Measurements from ENCODE around the gene JAK1. TPM values are rescaled to one million over a fixed set of nuclear protein-coding genes. Genes with fewer than 3 reads are reported as not detected.

Gene JAK1
- 26.6 and 27.7 TPM in 2 replicates for total RNA-seq
- long read RNA-seq, full-length matches to known transcripts, result 1 of 18 reads
- long read RNA-seq, partial matches to known transcripts, result 16 of 18 reads
- long read RNA-seq, other reads (novel, unspliced or antisense), result 1 of 18 reads

- Mint-ChIP-seq H3K4me1 (peaks cover 21% of the 10 kb centered on the region), H3K9me3 (no peaks in the 10 kb centered on the region), H3K27ac (ENCODE audit: unreplicated experiment) (peak within 1 kb of the TSS; percentile 82), H3K27me3 (ENCODE audit: low read depth) (peaks cover 28% of the 10 kb centered on the region), H3K4me3 (peak within 1 kb of the TSS; percentile 93), H3K36me3 (ENCODE audit: low read depth) (no peaks in the 10 kb centered on the region)
- no peak for TF ChIP-seq CTCF (conservative IDR thresholded peaks at IDR 0.05)
- peak; percentile 76 for DNase-seq (ENCODE audit: low read depth, low spot score)
Measured at GRCh38 chr1:64966158-64966971, at the start of gene JAK1. TSS of gene JAK1 (minus strand) at chr1:64966549. CDS start at chr1:64886264, 80,285 bp downstream.

GRCh38 chr1:65014321-65014720 is 48.0 kb upstream of the JAK1 start:
- Mint-ChIP-seq H3K27me3 (ENCODE audit: low read depth) (no peaks in the 10 kb centered on the region), H3K27ac (ENCODE audit: unreplicated experiment) (no peak overlapping the region), H3K4me1 (no peaks in the 10 kb centered on the region), H3K4me3 (no peak overlapping the region), H3K36me3 (ENCODE audit: low read depth) (peaks cover 2% of the 10 kb centered on the region), H3K9me3 (peaks cover 4% of the 10 kb centered on the region)
- TF ChIP-seq CTCF (conservative IDR thresholded peaks at IDR 0.05), result no peak
- no peak for DNase-seq (ENCODE audit: low read depth, low spot score)

- Mint-ChIP-seq H3K9me3 (peaks cover 4% of the 10 kb centered on the region), H3K4me1 (no peaks in the 10 kb centered on the region), H3K27ac (ENCODE audit: unreplicated experiment) (no peak overlapping the region), H3K36me3 (ENCODE audit: low read depth) (peaks cover 2% of the 10 kb centered on the region), H3K27me3 (ENCODE audit: low read depth) (peaks cover 2% of the 10 kb centered on the region), H3K4me3 (no peak overlapping the region)
- TF ChIP-seq CTCF (conservative IDR thresholded peaks at IDR 0.05), result no peak
- DNase-seq (ENCODE audit: low read depth, low spot score), result no peak
Measured at GRCh38 chr1:65011983-65012382, 45.6 kb upstream of the JAK1 start.

- peaks cover 2% of the 10 kb centered on the region for H3K36me3 Mint-ChIP-seq (ENCODE audit: low read depth)
- DNase-seq (ENCODE audit: low read depth, low spot score), result no peak
- peaks cover 4% of the 10 kb centered on the region for H3K9me3 Mint-ChIP-seq
- H3K4me1 Mint-ChIP-seq, result no peaks in the 10 kb centered on the region
- no peak overlapping the region for H3K27ac Mint-ChIP-seq (ENCODE audit: unreplicated experiment)
- H3K4me3 Mint-ChIP-seq, result no peak overlapping the region
- TF ChIP-seq CTCF (conservative IDR thresholded peaks at IDR 0.05), result no peak
- peaks cover 16% of the 10 kb centered on the region for H3K27me3 Mint-ChIP-seq (ENCODE audit: low read depth)
Measured at GRCh38 chr1:65009724-65010420, 43.5 kb upstream of the JAK1 start.

GRCh38 chr1:65009176-65009575 is 42.8 kb upstream of the JAK1 start:
- Mint-ChIP-seq H3K4me1 (no peaks in the 10 kb centered on the region), H3K27ac (ENCODE audit: unreplicated experiment) (no peak overlapping the region), H3K9me3 (peaks cover 2% of the 10 kb centered on the region), H3K36me3 (ENCODE audit: low read depth) (peaks cover 2% of the 10 kb centered on the region), H3K27me3 (ENCODE audit: low read depth) (peaks cover 23% of the 10 kb centered on the region), H3K4me3 (no peak overlapping the region)
- TF ChIP-seq CTCF (conservative IDR thresholded peaks at IDR 0.05), result no peak
- no peak for DNase-seq (ENCODE audit: low read depth, low spot score)
